Activated CD4-positive, alpha-beta T cell treated with anti-CD3 and anti-CD28 coated beads for 36 hours (primary cell): ENCODE results near the gene IMMP1L. TPM values are rescaled to one million over a fixed set of nuclear protein-coding genes. Genes with fewer than 3 reads are reported as not detected.
A peak's percentile ranks its signal among the peaks of the same experiment; 100 is the strongest.

Experiments used
- ATAC-seq: fragments of 200-7000 bp; cut with Tn5 transposase; one replicate; pipeline ENCODE4 v1.10.0; 2021; ENCODE audit warnings: mild to moderate bottlenecking, moderate library complexity
- CTCF ChIA-PET: fragments of 350-600 bp; sonication (Branson Sonifier 250); formaldehyde crosslinking; loops from one replicate; lab custom pipeline; 2021; ENCODE audit warnings: antibody characterized with exemption; lab: Charles Lee
- POLR2A ChIA-PET: fragments of 350-600 bp; sonication (Branson Sonifier 250); formaldehyde crosslinking; loops from one replicate; lab custom pipeline; 2021; ENCODE audit warnings: antibody characterized with exemption, inconsistent platforms; lab: Charles Lee
- DNase-seq: peaks from one replicate; pipeline ENCODE4 v3.0.0-alpha.2; 2020
- H3K27ac Mint-ChIP-seq: one replicate; pipeline ENCODE4 v1.8.0; 2021; ENCODE audit warnings: mixed read lengths
- H3K27me3 Mint-ChIP-seq: one replicate; pipeline ENCODE4 v1.8.0; 2021; ENCODE audit warnings: mixed read lengths
- H3K36me3 Mint-ChIP-seq: one replicate; pipeline ENCODE4 v1.8.0; 2021; ENCODE audit warnings: low read depth, mixed read lengths
- H3K4me1 Mint-ChIP-seq: one replicate; pipeline ENCODE4 v1.8.0; 2021; ENCODE audit warnings: mixed read lengths
- H3K4me3 Mint-ChIP-seq: one replicate; pipeline ENCODE4 v1.8.0; 2021; ENCODE audit warnings: mild to moderate bottlenecking, moderate library complexity, mixed read lengths
- H3K9me3 Mint-ChIP-seq: one replicate; pipeline ENCODE4 v1.8.0; 2021; ENCODE audit warnings: low read depth, mixed read lengths
- intact Hi-C, 2 experiments: fragments of 100-400 bp; cut with DNase I in 1 of 2; cut with micrococcal nuclease in 1 of 2; formaldehyde crosslinking; loops; one replicate each; pipeline versions ENCODE4 v1.14.2 to v1.15.1; 2022 to 2024; cut with DNase I, micrococcal nuclease
- total RNA-seq, 2 experiments: library from RNA; stranded (reverse); gene quantifications; one replicate each; pipeline ENCODE4 v1.2.3, GENCODE V29; 2021

Gene IMMP1L, protein sequence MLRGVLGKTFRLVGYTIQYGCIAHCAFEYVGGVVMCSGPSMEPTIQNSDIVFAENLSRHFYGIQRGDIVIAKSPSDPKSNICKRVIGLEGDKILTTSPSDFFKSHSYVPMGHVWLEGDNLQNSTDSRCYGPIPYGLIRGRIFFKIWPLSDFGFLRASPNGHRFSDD
- 10 to 100 TPM; 18.8 to 21.0 TPM for total RNA-seq

DNA sequence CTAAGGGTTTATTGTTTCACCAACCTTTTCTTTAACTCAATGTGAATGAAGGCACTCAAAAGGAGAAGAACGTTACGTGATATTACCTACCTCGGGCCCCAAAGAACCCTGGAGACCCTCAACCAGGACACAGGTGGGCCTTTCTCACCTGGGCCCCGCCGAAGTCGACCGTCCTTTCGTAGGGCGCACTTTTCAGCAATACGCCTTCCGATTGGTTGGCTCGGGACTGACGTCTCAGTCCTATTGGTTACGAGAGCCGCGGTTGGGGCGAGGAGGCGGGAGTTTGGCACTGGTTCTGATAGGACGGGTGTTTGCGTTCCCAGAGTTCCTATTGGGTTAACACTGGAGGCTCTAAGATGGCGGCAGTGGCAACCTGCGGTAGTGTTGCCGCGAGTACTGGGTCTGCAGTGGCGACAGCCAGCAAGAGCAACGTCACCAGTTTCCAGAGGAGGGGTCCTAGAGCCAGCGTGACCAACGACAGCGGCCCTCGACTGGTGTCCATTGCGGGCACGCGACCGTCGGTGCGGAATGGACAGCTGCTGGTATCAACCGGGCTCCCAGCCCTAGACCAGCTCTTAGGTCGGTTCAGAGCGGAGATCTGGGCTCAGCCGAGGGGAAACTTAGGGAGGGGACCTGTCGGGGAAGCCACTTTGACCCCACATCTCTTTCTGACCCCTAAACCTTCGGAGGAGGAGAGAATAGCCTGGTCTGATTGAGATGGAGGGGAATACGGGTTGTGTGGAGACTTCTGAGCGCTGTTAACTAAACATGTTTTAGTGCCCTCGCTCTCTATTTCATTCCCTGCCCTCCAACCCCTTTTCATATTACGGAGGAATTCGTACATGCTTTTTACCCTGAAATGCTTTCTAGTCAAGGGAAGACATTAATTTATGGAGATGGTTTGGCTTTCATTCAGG, at the start of gene IMMP1L, which contains the start of gene ELP4:
TSS of gene IMMP1L (minus strand) at position 194 of the 917 bp plus-strand sequence. CDS start 46,346 bp downstream, outside the sequence.
TSS of gene ELP4 (plus strand) at position 339 of the 917 bp plus-strand sequence. CDS start at position 357, 18 bp downstream.
- intact Hi-C loops = loop anchor here (1.0 to 5.0 kb wide), 6 partner anchors 140 to 1187 kb away; partner anchors contain the start of genes DCDC1 (in 2 of the 2), DNAJC24 (in 2 of the 2), ARL14EP (in 1 of the 2) and EIF3M (in 1 of the 2)
- ChIA-PET CTCF (no interaction called here), POLR2A (no interaction called here)
- peaks cover 36% of the 10 kb centered on the region for H3K4me1 Mint-ChIP-seq
- H3K27ac Mint-ChIP-seq = peak within 1 kb of the TSS; percentile 88
- peak within 1 kb of the TSS; percentile 98 for H3K4me3 Mint-ChIP-seq
- no peaks in the 10 kb centered on the region for H3K27me3 Mint-ChIP-seq
- ATAC-seq (peak; percentile 100), DNase-seq (peak; percentile 97)
- H3K36me3 Mint-ChIP-seq = peaks cover 14% of the 10 kb centered on the region
- no peaks in the 10 kb centered on the region for H3K9me3 Mint-ChIP-seq

DNA sequence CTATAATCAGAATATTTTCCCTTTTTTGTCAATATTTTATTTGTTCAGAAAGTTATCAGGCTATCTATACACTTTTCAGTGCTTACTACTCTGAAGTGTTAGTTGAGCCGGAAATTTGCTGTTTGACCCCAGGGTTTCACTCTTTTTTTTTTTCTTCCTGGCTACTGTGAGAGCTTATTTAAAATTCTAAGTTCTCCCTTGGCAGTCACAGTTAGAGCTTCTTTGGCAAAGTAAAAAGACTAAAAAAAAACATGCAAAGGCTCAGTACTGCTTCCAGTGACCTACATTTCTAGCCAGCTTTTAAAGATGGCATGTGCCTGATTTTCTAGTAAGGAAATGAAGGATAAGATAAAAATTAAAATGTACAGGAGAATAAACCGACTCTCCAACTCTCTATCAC, 48.6 kb upstream of the IMMP1L start:
- Mint-ChIP-seq H3K9me3 (no peaks in the 10 kb centered on the region), H3K36me3 (no peaks in the 10 kb centered on the region), H3K4me1 (no peaks in the 10 kb centered on the region), H3K27ac (no peak overlapping the region), H3K4me3 (no peak overlapping the region), H3K27me3 (no peaks in the 10 kb centered on the region)
- DNase-seq (no peak), ATAC-seq (no peak)
- intact Hi-C loops = no loop called here
- ChIA-PET CTCF (interaction anchor here (0.6 kb wide), 1 partner anchor 1127 kb away, joined by 5 read pairs; no protein-coding TSS in a partner anchor), POLR2A (interaction anchor here (0.6 kb wide), 1 partner anchor 1422 kb away, joined by 3 read pairs; no protein-coding TSS in a partner anchor)

DNA sequence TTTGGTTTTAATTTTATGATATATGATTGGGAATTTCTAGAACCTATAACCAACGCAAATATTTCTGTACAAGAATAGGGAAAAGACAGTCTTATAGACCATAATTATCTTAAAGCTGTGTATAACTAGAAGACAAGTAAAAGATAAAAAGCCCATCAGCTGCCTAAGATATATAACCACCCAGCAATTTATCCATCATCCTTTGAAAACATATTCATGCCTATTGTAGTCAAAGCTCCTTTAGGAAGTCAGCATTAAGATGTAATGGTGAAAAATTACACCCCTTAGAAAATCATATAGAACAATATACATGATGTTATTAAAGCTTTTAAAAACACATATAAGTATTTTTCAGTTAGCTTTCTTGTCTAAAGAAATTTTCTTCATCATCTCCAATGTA, 46.5 kb upstream of the IMMP1L start:
- Mint-ChIP-seq H3K4me1 (no peaks in the 10 kb centered on the region), H3K36me3 (no peaks in the 10 kb centered on the region), H3K27me3 (no peaks in the 10 kb centered on the region), H3K27ac (no peak overlapping the region), H3K4me3 (no peak overlapping the region), H3K9me3 (no peaks in the 10 kb centered on the region)
- DNase-seq = no peak
- ATAC-seq = no peak
- intact Hi-C loops = no loop called here
- CTCF ChIA-PET = no interaction called here
- POLR2A ChIA-PET = no interaction called here

DNA sequence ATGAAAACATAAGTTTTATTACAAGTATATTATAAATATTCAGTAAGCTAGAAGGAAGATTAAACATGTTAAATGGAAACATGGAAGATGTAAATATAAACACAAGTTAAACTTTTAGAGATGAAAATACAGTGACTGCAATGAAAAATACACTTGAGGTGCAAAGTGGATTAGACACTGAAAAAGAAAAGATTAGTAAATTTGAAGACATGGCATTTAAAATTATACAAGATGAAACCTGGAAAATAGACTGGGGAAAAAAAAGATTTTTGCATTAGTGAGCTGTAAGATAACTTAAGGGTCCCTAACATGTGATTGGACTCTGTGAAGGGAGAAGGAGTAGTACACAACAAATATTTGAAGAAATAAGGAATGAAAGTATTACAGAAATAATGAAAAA, 33.4 kb upstream of the IMMP1L start:
- ChIA-PET POLR2A (no interaction called here), CTCF (no interaction called here)
- no peaks in the 10 kb centered on the region for H3K4me1 Mint-ChIP-seq
- no peak overlapping the region for H3K27ac Mint-ChIP-seq
- intact Hi-C loops = no loop called here
- DNase-seq (no peak), ATAC-seq (no peak)
- H3K9me3 Mint-ChIP-seq = peaks cover 3% of the 10 kb centered on the region
- no peak overlapping the region for H3K4me3 Mint-ChIP-seq
- H3K27me3 Mint-ChIP-seq = no peaks in the 10 kb centered on the region
- peaks cover 30% of the 10 kb centered on the region for H3K36me3 Mint-ChIP-seq

DNA sequence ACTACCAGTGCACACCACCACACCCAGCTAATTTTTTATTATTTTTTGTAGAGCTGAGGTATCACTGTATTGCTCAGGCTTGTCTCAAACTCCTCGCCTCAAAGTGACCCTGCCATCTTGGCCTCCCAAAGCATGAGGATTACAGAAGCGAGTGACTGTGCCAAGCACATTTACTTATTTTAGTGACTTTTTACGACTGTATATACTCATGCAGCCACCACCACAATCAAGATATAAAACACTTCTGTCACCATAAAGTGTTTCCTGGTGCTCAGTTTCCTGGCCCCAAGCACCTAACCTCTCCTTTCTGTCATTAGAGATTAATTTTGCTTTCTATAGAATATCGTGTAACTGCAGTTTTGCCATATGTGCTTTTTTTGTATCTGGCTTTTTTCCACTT, 26.1 kb upstream of the IMMP1L start:
- H3K4me1 Mint-ChIP-seq = no peaks in the 10 kb centered on the region
- no peaks in the 10 kb centered on the region for H3K9me3 Mint-ChIP-seq
- intact Hi-C loops = no loop called here
- POLR2A ChIA-PET = no interaction called here
- H3K27me3 Mint-ChIP-seq = no peaks in the 10 kb centered on the region
- no peak overlapping the region for H3K27ac Mint-ChIP-seq
- peaks cover 13% of the 10 kb centered on the region for H3K36me3 Mint-ChIP-seq
- CTCF ChIA-PET = interaction anchor here (0.6 kb wide), 1 partner anchor 120 kb away, joined by 3 read pairs; no protein-coding TSS in a partner anchor
- no peak overlapping the region for H3K4me3 Mint-ChIP-seq
- no peak for ATAC-seq
- DNase-seq = no peak

DNA sequence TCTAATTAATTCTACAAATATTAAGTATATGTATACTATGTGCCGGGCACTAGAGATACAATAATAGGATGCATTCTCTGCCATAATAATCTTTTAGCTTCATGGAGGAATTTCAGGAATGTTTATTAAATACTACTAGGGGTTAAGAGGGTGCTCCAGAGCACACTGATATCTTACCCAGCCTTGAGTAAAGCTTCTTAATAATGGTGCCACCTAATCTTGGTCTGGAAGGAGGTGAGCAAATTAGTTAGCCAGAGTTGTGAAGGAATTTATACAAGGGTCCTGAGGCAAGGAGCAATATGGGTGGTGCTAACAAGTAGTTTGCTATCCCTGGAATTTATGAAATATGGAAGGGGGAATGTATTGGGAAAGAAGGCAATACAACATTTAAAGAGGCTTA, 21.9 kb upstream of the IMMP1L start:
- no peaks in the 10 kb centered on the region for H3K27me3 Mint-ChIP-seq
- H3K4me3 Mint-ChIP-seq = no peak overlapping the region
- H3K4me1 Mint-ChIP-seq = no peaks in the 10 kb centered on the region
- DNase-seq (no peak), ATAC-seq (no peak)
- H3K36me3 Mint-ChIP-seq = peaks cover 5% of the 10 kb centered on the region
- ChIA-PET POLR2A (no interaction called here), CTCF (no interaction called here)
- H3K9me3 Mint-ChIP-seq = no peaks in the 10 kb centered on the region
- intact Hi-C loops = no loop called here
- H3K27ac Mint-ChIP-seq = no peak overlapping the region

DNA sequence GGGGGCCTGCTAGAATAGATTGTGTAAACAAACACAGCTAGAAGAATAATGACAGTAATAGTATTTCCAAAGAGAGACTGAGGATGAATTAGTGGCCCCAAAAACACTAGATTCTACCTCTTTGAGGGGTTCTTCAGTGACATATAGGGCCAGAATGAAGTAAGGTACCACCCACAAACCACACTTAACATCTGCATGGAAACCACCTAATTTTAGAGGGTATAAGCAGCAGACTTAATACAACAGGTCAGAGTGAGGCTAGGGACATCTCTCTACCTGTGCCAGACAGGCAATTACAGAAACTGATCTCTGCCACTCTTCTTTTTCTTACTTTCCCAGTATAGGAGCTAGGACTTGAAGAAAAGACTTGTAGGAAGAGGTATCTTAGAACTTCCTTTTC, 20.3 kb upstream of the IMMP1L start:
- ATAC-seq (no peak), DNase-seq (no peak)
- CTCF ChIA-PET = interaction anchor here (0.6 kb wide), 1 partner anchor 58 kb away, joined by 3 read pairs; no protein-coding TSS in a partner anchor
- H3K27ac Mint-ChIP-seq = no peak overlapping the region
- no peaks in the 10 kb centered on the region for H3K4me1 Mint-ChIP-seq
- POLR2A ChIA-PET = no interaction called here
- no peaks in the 10 kb centered on the region for H3K27me3 Mint-ChIP-seq
- H3K9me3 Mint-ChIP-seq = no peaks in the 10 kb centered on the region
- peaks cover 5% of the 10 kb centered on the region for H3K36me3 Mint-ChIP-seq
- intact Hi-C loops = no loop called here
- H3K4me3 Mint-ChIP-seq = no peak overlapping the region

DNA sequence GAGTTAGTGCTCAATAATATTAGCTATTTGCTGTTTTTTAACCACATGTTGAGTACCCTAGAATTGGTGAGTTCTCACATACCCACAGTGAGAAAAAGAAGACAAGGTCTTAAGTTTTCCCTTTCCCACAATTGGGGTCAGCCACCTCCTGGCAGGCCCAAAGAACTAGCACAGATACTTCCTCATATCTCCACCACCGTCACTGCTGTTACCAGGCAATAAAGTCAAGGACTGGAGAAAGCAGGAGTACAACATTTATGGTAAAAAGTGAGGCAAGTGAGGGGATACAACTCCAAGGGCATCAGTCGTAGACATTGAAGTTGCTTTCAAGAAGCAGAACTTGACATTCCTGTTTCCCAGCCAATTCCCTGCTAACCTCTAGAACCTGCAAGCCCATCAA, 19.8 kb upstream of the IMMP1L start:
- no peak for ATAC-seq
- no peaks in the 10 kb centered on the region for H3K4me1 Mint-ChIP-seq
- peaks cover 4% of the 10 kb centered on the region for H3K36me3 Mint-ChIP-seq
- H3K4me3 Mint-ChIP-seq = no peak overlapping the region
- no peaks in the 10 kb centered on the region for H3K27me3 Mint-ChIP-seq
- H3K9me3 Mint-ChIP-seq = no peaks in the 10 kb centered on the region
- CTCF ChIA-PET = no interaction called here
- intact Hi-C loops = no loop called here
- DNase-seq = no peak
- H3K27ac Mint-ChIP-seq = no peak overlapping the region
- POLR2A ChIA-PET = no interaction called here

DNA sequence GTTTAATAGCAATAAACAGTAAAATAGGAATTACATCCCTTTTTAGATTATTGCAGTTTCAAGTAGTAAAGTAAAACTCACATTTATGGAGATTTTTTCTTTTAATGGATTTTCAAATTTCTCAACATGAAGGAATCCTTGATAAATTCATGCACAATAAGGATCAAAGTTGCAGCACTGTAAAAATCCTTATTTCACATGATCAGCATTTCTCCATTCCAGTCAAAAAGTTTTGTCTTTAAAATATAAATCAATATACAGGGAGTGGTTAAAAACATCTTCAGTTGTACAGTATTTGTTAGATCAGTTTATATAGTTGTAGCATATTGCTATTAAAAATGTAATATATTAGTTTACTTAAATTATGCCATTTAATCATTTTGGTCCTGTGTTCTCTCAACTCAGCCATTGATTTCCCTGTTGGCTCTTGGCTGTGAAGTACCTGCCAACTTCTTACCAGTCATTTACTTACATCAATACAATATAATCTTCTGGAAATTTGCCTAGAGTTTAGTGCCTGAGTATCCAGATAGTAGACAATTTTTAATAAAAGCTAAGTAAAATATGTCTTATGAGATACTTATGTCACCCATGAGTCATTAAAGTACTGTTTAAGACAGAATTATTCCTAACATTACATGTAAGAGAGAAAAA, 12.2 kb upstream of the IMMP1L start:
- H3K36me3 Mint-ChIP-seq = peaks cover 1% of the 10 kb centered on the region
- H3K9me3 Mint-ChIP-seq = no peaks in the 10 kb centered on the region
- H3K4me3 Mint-ChIP-seq = no peak overlapping the region
- no peak overlapping the region for H3K27ac Mint-ChIP-seq
- intact Hi-C loops = loop anchor here in 1 of 2 experiments (5.0 kb wide), 1 partner anchor 1259 kb away; no protein-coding TSS in a partner anchor
- no peaks in the 10 kb centered on the region for H3K27me3 Mint-ChIP-seq
- POLR2A ChIA-PET = no interaction called here
- CTCF ChIA-PET = no interaction called here
- ATAC-seq = no peak
- H3K4me1 Mint-ChIP-seq = no peaks in the 10 kb centered on the region
- DNase-seq = no peak

DNA sequence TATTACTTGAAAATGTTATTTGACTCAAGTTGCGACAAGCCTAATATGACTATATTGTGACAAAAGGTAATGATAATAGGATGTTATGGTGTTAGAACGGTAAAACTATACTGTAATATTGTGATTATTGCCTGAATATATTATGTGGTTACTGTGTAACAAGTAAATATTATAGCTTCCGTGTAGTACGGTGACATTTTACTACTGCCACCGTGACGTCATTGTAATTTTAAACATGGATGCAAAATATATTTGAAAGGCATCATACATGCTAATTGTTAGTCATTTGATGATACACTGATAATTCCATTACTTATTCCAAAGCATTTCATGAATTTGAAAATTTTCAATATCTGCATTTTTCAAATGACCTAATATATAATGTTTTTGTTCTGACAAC, 2.7 kb upstream of the IMMP1L start:
- peaks cover 25% of the 10 kb centered on the region for H3K4me1 Mint-ChIP-seq
- no peaks in the 10 kb centered on the region for H3K9me3 Mint-ChIP-seq
- ChIA-PET POLR2A (no interaction called here), CTCF (interaction anchor here (1.4 kb wide), 1 partner anchor 20 kb away, joined by 3 read pairs; no protein-coding TSS in a partner anchor)
- no peak for DNase-seq
- H3K27me3 Mint-ChIP-seq = no peaks in the 10 kb centered on the region
- H3K27ac Mint-ChIP-seq = no peak overlapping the region
- no peak for ATAC-seq
- peaks cover 8% of the 10 kb centered on the region for H3K36me3 Mint-ChIP-seq
- intact Hi-C loops = loop anchor here in 1 of 2 experiments (5.0 kb wide), 1 partner anchor 1190 kb away; the partner anchor contains the start of gene ARL14EP
- no peak overlapping the region for H3K4me3 Mint-ChIP-seq

DNA sequence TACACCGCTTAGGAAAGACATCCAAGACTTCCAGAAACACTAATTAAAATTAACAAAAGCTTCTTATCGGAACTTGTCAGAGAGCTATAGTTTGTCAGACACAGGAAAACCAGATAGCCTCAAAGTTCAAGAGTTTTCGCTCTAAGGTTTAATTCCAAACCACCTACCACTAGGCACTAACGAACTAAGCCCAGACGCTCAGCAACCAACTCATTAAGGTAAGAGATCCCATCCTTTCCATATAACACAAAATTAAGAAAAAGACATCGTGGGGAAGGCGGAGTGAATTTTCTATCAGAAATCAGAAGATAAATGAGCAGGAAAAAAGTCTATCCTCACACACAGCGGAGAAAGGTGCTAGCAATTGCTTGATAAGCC, 382 bp downstream of the IMMP1L start:
- H3K4me3 Mint-ChIP-seq = peak overlapping the region; percentile 98
- peaks cover 36% of the 10 kb centered on the region for H3K4me1 Mint-ChIP-seq
- H3K27me3 Mint-ChIP-seq = no peaks in the 10 kb centered on the region
- H3K9me3 Mint-ChIP-seq = no peaks in the 10 kb centered on the region
- ATAC-seq = peak; percentile 6
- peaks cover 19% of the 10 kb centered on the region for H3K36me3 Mint-ChIP-seq
- CTCF ChIA-PET = interaction anchor here (0.6 to 0.7 kb wide), 2 partner anchors 18 to 74 kb away, joined by 3 to 4 read pairs; no protein-coding TSS in a partner anchor
- intact Hi-C loops = loop anchor here (1.0 to 5.0 kb wide), 5 partner anchors 140 to 1073 kb away; partner anchors contain the start of genes DCDC1 (in 2 of the 2), DNAJC24 (in 2 of the 2), EIF3M (in 1 of the 2) and PAX6 (in 1 of the 2)
- peak; percentile 11 for DNase-seq
- H3K27ac Mint-ChIP-seq = peak overlapping the region; percentile 88
- POLR2A ChIA-PET = no interaction called here
